ENCODE measurements around the gene SCLT1. TPM values are rescaled to one million over a fixed set of nuclear protein-coding genes. Genes with fewer than 3 reads are reported as not detected.

Gene SCLT1
- total RNA-seq, 1 experiment from 2014 or later: 15.2 TPM

DNA sequence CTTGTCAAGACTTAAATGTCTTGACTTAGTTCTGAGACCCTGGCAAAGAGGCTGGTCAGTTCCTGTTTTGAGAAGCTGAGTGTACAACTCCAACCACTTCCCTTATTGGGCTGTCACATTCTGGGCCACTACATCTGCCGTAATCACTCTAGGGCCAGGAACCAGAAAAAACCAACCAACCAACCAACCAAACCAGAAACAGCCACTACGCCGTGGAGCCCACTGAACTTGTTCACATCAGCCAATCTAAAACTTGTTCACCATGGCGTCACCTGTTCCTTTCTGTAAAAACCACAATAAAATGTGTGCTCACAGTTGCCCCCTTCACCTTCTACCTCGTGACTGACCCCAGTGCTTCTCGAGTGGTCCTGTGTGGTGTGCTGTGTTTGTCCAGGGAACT lies 176.5 kb downstream of the SCLT1 start:
- no peaks in the 10 kb centered on the region for H3K79me2 ChIP-seq (ENCODE audit: low read length)
- no peak overlapping the region for H3K9ac ChIP-seq (ENCODE audit: low read length)
- ChIA-PET CTCF (no interaction called here), POLR2A (ENCODE audit: unreplicated experiment) (no interaction called here)
- no peaks in the 10 kb centered on the region for H3K9me3 ChIP-seq (ENCODE audit: low read length)
- no peak for ATAC-seq
- TF ChIP-seq EZH2 (IDR thresholded peaks at IDR 0.05; ENCODE audit: low read length, unreplicated experiment) (no peak), EZH2phosphoT487 (IDR thresholded peaks at IDR 0.05; ENCODE audit: borderline replicate concordance, low read length) (no peak)
- TF ChIP-seq, protein P1, sequence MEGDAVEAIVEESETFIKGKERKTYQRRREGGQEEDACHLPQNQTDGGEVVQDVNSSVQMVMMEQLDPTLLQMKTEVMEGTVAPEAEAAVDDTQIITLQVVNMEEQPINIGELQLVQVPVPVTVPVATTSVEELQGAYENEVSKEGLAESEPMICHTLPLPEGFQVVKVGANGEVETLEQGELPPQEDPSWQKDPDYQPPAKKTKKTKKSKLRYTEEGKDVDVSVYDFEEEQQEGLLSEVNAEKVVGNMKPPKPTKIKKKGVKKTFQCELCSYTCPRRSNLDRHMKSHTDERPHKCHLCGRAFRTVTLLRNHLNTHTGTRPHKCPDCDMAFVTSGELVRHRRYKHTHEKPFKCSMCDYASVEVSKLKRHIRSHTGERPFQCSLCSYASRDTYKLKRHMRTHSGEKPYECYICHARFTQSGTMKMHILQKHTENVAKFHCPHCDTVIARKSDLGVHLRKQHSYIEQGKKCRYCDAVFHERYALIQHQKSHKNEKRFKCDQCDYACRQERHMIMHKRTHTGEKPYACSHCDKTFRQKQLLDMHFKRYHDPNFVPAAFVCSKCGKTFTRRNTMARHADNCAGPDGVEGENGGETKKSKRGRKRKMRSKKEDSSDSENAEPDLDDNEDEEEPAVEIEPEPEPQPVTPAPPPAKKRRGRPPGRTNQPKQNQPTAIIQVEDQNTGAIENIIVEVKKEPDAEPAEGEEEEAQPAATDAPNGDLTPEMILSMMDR (conservative IDR thresholded peaks at IDR 0.05; ENCODE audit: low read depth, low read length): no peak
- H2AFZ ChIP-seq (ENCODE audit: low read length): no peak overlapping the region
- no peaks in the 10 kb centered on the region for H3K9me2 ChIP-seq (replicated peaks; ENCODE audit: low read length)
- no peak for DNase-seq
- no peaks in the 10 kb centered on the region for H3F3A ChIP-seq (ENCODE audit: low read length, unreplicated experiment)
- BruUV-seq (replicated peaks): no TSS peak
- H3K36me3 ChIP-seq (ENCODE audit: low read depth, low read length): no peaks in the 10 kb centered on the region
- intact Hi-C loops (cut with micrococcal nuclease): no loop called here
- no peak overlapping the region for H3K27ac ChIP-seq (ENCODE audit: low read length)
- no peak overlapping the region for H3K4me2 ChIP-seq (ENCODE audit: low read length)
- H4K20me1 ChIP-seq (ENCODE audit: low read length): no peaks in the 10 kb centered on the region
- H3K4me3 ChIP-seq (ENCODE audit: low read length): no peak overlapping the region
- no peaks in the 10 kb centered on the region for H3K27me3 ChIP-seq (ENCODE audit: low read length)
- no peaks in the 10 kb centered on the region for H3K4me1 ChIP-seq (ENCODE audit: insufficient read depth, low read length)

DNA sequence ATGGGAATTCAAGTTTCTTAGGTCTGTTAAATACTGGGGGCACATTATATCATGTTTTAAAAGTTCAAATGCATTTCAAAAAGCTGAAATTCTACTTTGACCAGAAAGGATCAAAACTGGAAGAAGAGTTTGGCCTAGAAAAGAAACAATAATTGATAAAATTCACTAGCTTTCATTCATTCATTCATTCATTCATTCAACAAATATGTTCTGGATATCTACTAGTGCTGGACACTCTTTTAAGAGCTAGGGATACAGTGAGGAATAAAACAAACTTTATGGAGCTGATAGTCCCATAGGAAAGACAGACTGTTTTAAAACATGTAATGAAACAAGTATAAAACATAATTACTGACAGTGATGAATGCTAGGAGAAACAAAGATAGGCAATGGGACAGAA lies 177.8 kb downstream of the SCLT1 start:
- Histone ChIP-seq H3K4me2 (ENCODE audit: low read length) (no peak overlapping the region), H3F3A (ENCODE audit: low read length, unreplicated experiment) (no peaks in the 10 kb centered on the region), H3K4me3 (ENCODE audit: low read length) (no peak overlapping the region), H3K27ac (ENCODE audit: low read length) (no peak overlapping the region), H3K36me3 (ENCODE audit: low read depth, low read length) (no peaks in the 10 kb centered on the region), H3K27me3 (ENCODE audit: low read length) (no peaks in the 10 kb centered on the region), H3K9ac (ENCODE audit: low read length) (no peak overlapping the region), H2AFZ (ENCODE audit: low read length) (no peak overlapping the region), H3K79me2 (ENCODE audit: low read length) (no peaks in the 10 kb centered on the region), H3K9me3 (ENCODE audit: low read length) (no peaks in the 10 kb centered on the region), H4K20me1 (ENCODE audit: low read length) (no peaks in the 10 kb centered on the region), H3K4me1 (ENCODE audit: insufficient read depth, low read length) (no peaks in the 10 kb centered on the region), H3K9me2 (replicated peaks; ENCODE audit: low read length) (no peaks in the 10 kb centered on the region)
- intact Hi-C loops (cut with micrococcal nuclease): no loop called here
- POLR2A ChIA-PET (ENCODE audit: unreplicated experiment): no interaction called here
- DNase-seq (no peak), ATAC-seq (no peak)
- TF ChIP-seq EZH2phosphoT487 (IDR thresholded peaks at IDR 0.05; ENCODE audit: borderline replicate concordance, low read length) (no peak), EZH2 (IDR thresholded peaks at IDR 0.05; ENCODE audit: low read length, unreplicated experiment) (no peak)
- TF ChIP-seq, protein P1 (conservative IDR thresholded peaks at IDR 0.05; ENCODE audit: low read depth, low read length): no peak
- CTCF ChIA-PET: no interaction called here
- BruUV-seq (replicated peaks): no TSS peak

DNA sequence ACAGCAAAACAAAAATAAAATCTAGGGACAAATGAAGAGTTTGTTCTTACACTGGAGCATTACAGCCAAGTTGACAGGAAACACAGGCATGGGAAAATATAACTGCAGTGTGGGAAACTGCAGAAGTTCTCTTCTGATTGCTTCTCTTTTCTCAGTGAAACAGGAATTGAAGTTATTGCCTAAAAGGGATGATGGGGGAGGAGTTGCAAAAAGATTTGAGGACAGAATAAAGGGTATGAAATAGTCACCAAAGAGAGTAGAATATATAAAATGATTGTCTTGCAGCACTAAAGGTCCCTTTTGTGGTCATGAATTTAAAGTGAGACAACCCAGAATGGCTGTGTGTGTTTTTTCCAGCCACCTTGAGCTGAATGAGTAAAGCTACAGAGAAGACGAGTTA lies 180.1 kb downstream of the SCLT1 start:
- Histone ChIP-seq H3K9me3 (ENCODE audit: low read length) (no peaks in the 10 kb centered on the region), H3K36me3 (ENCODE audit: low read depth, low read length) (no peaks in the 10 kb centered on the region), H2AFZ (ENCODE audit: low read length) (no peak overlapping the region), H3K9me2 (replicated peaks; ENCODE audit: low read length) (no peaks in the 10 kb centered on the region), H3K9ac (ENCODE audit: low read length) (no peak overlapping the region), H4K20me1 (ENCODE audit: low read length) (no peaks in the 10 kb centered on the region), H3K4me2 (ENCODE audit: low read length) (no peak overlapping the region), H3K27me3 (ENCODE audit: low read length) (no peaks in the 10 kb centered on the region), H3K4me3 (ENCODE audit: low read length) (no peak overlapping the region), H3K79me2 (ENCODE audit: low read length) (no peaks in the 10 kb centered on the region), H3K27ac (ENCODE audit: low read length) (no peak overlapping the region), H3K4me1 (ENCODE audit: insufficient read depth, low read length) (no peaks in the 10 kb centered on the region), H3F3A (ENCODE audit: low read length, unreplicated experiment) (no peaks in the 10 kb centered on the region)
- ATAC-seq (no peak), DNase-seq (no peak)
- intact Hi-C loops (cut with micrococcal nuclease): no loop called here
- ChIA-PET POLR2A (ENCODE audit: unreplicated experiment) (no interaction called here), CTCF (no interaction called here)
- no TSS peak for BruUV-seq (replicated peaks)
- TF ChIP-seq EZH2phosphoT487 (IDR thresholded peaks at IDR 0.05; ENCODE audit: borderline replicate concordance, low read length) (no peak), EZH2 (IDR thresholded peaks at IDR 0.05; ENCODE audit: low read length, unreplicated experiment) (no peak)
- TF ChIP-seq, protein P1 (conservative IDR thresholded peaks at IDR 0.05; ENCODE audit: low read depth, low read length): no peak

All from PC-3 (cell line).